Hair follicular keratinocyte (primary cell): ENCODE measurements around the gene ECI2. TPM values are rescaled to one million over a fixed set of nuclear protein-coding genes. Genes with fewer than 3 reads are reported as not detected.

ENCODE experiments used
- total RNA-seq: library from RNA; depleted of rRNA; stranded (reverse); fragments of >200 nt; gene quantifications from 2 replicates; pipeline ENCODE4 v1.2.3, GENCODE V29; 2015

ECI2 gene
- 54.7 and 65.3 TPM in 2 replicates for total RNA-seq

GRCh38 chr6:4134841-4135664, at the start of gene ECI2:
ECI2 (minus strand) TSS chr6:4135575; CDS start chr6:4135560, 15 bp downstream.

GRCh38 chr6:4078691-4079471, 56.5 kb downstream of the ECI2 start, which contains the start of gene FAM217A:
FAM217A (minus strand) TSS chr6:4079137; CDS start chr6:4077414, 1,723 bp downstream.

Other genes with a start within 250 kb of the ECI2 start
- not detected in 2 replicates for gene FAM217A, start 56.4 kb downstream of the ECI2 start, total RNA-seq